ENCODE measurements around the gene BRK1.

The BRK1 gene

DNA sequence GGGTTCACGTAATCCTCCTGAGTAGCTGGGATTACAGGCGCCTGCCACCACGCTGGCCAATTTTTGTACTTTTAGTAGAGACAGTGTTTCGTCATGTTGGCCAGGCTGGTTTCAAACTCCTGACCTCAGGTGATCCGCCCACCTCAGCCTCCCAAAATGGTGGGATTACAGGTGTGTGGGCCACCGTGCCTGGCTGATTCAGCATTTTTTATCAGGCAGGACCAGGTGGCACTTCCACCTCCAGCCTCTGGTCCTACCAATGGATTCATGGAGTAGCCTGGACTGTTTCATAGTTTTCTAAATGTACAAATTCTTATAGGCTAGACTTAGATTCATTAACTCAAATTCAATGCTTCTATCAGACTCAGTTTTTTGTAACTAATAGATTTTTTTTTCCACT lies 35.5 kb downstream of the BRK1 start:
- ATAC-seq = no peak
- TF ChIP-seq PATZ1 (CRISPR knock-in tag; IDR thresholded peaks at IDR 0.05; ENCODE audit: borderline replicate concordance) (no peak), ISL1 (CRISPR knock-in tag; IDR thresholded peaks at IDR 0.05) (no peak), GLIS3 (CRISPR knock-in tag; IDR thresholded peaks at IDR 0.05) (no peak), PPARA (CRISPR knock-in tag; IDR thresholded peaks at IDR 0.05; ENCODE audit: borderline replicate concordance) (no peak), ZNF8 (CRISPR knock-in tag; IDR thresholded peaks at IDR 0.05) (no peak), SNAI2 (CRISPR knock-in tag; IDR thresholded peaks at IDR 0.05) (no peak), ZFP30 (CRISPR knock-in tag; IDR thresholded peaks at IDR 0.05) (no peak), OSR1 (CRISPR knock-in tag; IDR thresholded peaks at IDR 0.05) (no peak), ZNF565 (CRISPR knock-in tag; conservative IDR thresholded peaks at IDR 0.05; ENCODE audit: low read depth) (no peak), ESRRG (CRISPR knock-in tag; IDR thresholded peaks at IDR 0.05) (no peak), TOX (CRISPR knock-in tag; IDR thresholded peaks at IDR 0.05; ENCODE audit: borderline replicate concordance) (no peak), ZC3H10 (CRISPR knock-in tag; IDR thresholded peaks at IDR 0.05) (no peak), CSDC2 (CRISPR knock-in tag; IDR thresholded peaks at IDR 0.05) (no peak), ZNF70 (CRISPR knock-in tag; IDR thresholded peaks at IDR 0.05) (no peak), BACH2 (CRISPR knock-in tag; IDR thresholded peaks at IDR 0.05; ENCODE audit: borderline replicate concordance) (no peak), CSRNP3 (CRISPR knock-in tag; IDR thresholded peaks at IDR 0.05) (no peak), ARNTL (CRISPR knock-in tag; IDR thresholded peaks at IDR 0.05; ENCODE audit: borderline replicate concordance, low read depth) (no peak), TCF4 (CRISPR knock-in tag; IDR thresholded peaks at IDR 0.05; ENCODE audit: borderline replicate concordance) (no peak)
- TF ChIP-seq, protein P1, sequence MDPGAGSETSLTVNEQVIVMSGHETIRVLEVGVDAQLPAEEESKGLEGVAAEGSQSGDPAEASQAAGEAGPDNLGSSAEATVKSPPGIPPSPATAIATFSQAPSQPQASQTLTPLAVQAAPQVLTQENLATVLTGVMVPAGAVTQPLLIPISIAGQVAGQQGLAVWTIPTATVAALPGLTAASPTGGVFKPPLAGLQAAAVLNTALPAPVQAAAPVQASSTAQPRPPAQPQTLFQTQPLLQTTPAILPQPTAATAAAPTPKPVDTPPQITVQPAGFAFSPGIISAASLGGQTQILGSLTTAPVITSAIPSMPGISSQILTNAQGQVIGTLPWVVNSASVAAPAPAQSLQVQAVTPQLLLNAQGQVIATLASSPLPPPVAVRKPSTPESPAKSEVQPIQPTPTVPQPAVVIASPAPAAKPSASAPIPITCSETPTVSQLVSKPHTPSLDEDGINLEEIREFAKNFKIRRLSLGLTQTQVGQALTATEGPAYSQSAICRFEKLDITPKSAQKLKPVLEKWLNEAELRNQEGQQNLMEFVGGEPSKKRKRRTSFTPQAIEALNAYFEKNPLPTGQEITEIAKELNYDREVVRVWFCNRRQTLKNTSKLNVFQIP (CRISPR knock-in tag; IDR thresholded peaks at IDR 0.05; ENCODE audit: borderline replicate concordance, low read depth) = no peak
- TF ChIP-seq, protein P2, sequence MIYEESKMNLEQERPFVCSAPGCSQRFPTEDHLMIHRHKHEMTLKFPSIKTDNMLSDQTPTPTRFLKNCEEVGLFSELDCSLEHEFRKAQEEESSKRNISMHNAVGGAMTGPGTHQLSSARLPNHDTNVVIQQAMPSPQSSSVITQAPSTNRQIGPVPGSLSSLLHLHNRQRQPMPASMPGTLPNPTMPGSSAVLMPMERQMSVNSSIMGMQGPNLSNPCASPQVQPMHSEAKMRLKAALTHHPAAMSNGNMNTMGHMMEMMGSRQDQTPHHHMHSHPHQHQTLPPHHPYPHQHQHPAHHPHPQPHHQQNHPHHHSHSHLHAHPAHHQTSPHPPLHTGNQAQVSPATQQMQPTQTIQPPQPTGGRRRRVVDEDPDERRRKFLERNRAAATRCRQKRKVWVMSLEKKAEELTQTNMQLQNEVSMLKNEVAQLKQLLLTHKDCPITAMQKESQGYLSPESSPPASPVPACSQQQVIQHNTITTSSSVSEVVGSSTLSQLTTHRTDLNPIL (CRISPR knock-in tag; IDR thresholded peaks at IDR 0.05; ENCODE audit: low read depth) = no peak

- TF ChIP-seq ZC3H10 (CRISPR knock-in tag; IDR thresholded peaks at IDR 0.05) (no peak), ZFP30 (CRISPR knock-in tag; IDR thresholded peaks at IDR 0.05) (no peak)
- peak; percentile 20; the same call in 2 of the 3 replicates for ATAC-seq
These were observed 39.1 kb downstream of the BRK1 start for GRCh38 chr3:10154335-10155122.

DNA sequence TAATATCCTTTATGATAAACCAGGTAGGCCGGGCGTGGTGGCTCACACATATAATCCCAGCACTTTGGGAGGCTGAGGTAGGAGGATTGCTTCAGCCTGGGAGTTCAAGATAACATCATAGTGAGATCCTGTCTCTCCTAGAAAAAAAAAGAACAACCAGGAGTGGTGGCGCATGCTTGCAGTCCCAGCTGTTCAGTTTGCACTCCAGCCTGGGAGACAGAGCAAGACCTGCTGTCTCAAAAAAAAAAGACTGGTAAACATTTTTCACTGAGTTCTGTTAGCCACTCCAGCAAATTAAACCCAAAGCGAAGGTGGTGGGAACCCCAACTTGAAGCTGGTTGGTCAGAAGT lies 39.6 kb downstream of the BRK1 start:
- no peak for ATAC-seq
- TF ChIP-seq ZC3H10 (CRISPR knock-in tag; IDR thresholded peaks at IDR 0.05) (no peak), ARNTL (CRISPR knock-in tag; IDR thresholded peaks at IDR 0.05; ENCODE audit: borderline replicate concordance, low read depth) (no peak), ESRRG (CRISPR knock-in tag; IDR thresholded peaks at IDR 0.05) (no peak), CSDC2 (CRISPR knock-in tag; IDR thresholded peaks at IDR 0.05) (no peak), GLIS3 (CRISPR knock-in tag; IDR thresholded peaks at IDR 0.05) (no peak), ZNF565 (CRISPR knock-in tag; conservative IDR thresholded peaks at IDR 0.05; ENCODE audit: low read depth) (no peak), TCF4 (CRISPR knock-in tag; IDR thresholded peaks at IDR 0.05; ENCODE audit: borderline replicate concordance) (no peak), CSRNP3 (CRISPR knock-in tag; IDR thresholded peaks at IDR 0.05) (no peak), BACH2 (CRISPR knock-in tag; IDR thresholded peaks at IDR 0.05; ENCODE audit: borderline replicate concordance) (no peak), TOX (CRISPR knock-in tag; IDR thresholded peaks at IDR 0.05; ENCODE audit: borderline replicate concordance) (no peak), OSR1 (CRISPR knock-in tag; IDR thresholded peaks at IDR 0.05) (no peak)
- TF ChIP-seq, protein P1 (CRISPR knock-in tag; IDR thresholded peaks at IDR 0.05; ENCODE audit: borderline replicate concordance, low read depth) = no peak

All from SK-N-SH treated with all-trans-retinoic acid at 6 μM for 48 hours (cell line).